Sigmoid colon (tissue), 7 donors: Measurements from ENCODE around the gene TP53INP2. TPM values are rescaled to one million over a fixed set of nuclear protein-coding genes. Genes with fewer than 3 reads are reported as not detected.
A peak's percentile ranks its signal among the peaks of the same experiment; 100 is the strongest.

Experiments used
- DNase-seq: peaks from one replicate; pipeline ENCODE4 v3.0.0-alpha.2; 2019
- H3K27ac ChIP-seq, 4 donors: fragments of 200-600 bp; sonication (generic); one replicate each; pipeline ENCODE4 v1.5.1; 2016 to 2019; ENCODE audit warnings: mild to moderate bottlenecking in 1 of 4
- H3K27me3 ChIP-seq, 3 donors: fragments of 200-600 bp; sonication (generic); one replicate each; pipeline ENCODE4 v1.5.1; 2019; ENCODE audit warnings: mild to moderate bottlenecking in 1 of 3
- H3K36me3 ChIP-seq, 4 donors: fragments of 200-600 bp; sonication (generic); one replicate each; pipeline ENCODE4 v1.5.1; 2016 to 2019
- H3K4me1 ChIP-seq, 4 donors: fragments of 200-600 bp; sonication (generic); one replicate each; pipeline ENCODE4 v1.5.1; 2017 to 2019
- H3K4me3 ChIP-seq, 4 donors: fragments of 200-600 bp; sonication (generic); one replicate each; pipeline ENCODE4 v1.5.1; 2017 to 2019; ENCODE audit warnings: mild to moderate bottlenecking in 2 of 4, moderate library complexity in 1 of 4
- H3K9me3 ChIP-seq, 4 donors: fragments of 200-600 bp in 3 of 4; sonication (generic) in 3 of 4; one replicate each; pipeline versions ENCODE4 v1.5.1 to v1.6.1; 2013 to 2019
- EP300 ChIP-seq, 4 donors: sonication (generic); formaldehyde crosslinking; IDR thresholded peaks; one replicate each; pipeline ENCODE4 v1.6.1; 2017; ENCODE audit warnings: antibody characterized with exemption in 4 of 4
- POLR2A ChIP-seq, 2 donors: fragments of 450-650 bp; IDR thresholded peaks; one replicate each; pipeline ENCODE4 v1.6.1; 2016; ENCODE audit warnings: antibody characterized with exemption in 2 of 2, mild to moderate bottlenecking in 2 of 2, moderate library complexity in 2 of 2
- POLR2AphosphoS5 ChIP-seq, 4 donors: sonication (generic); formaldehyde crosslinking; IDR thresholded peaks; one replicate each; pipeline ENCODE4 v1.6.1; 2017; ENCODE audit warnings: antibody characterized with exemption in 4 of 4
- WGBS, 2 donors: extraction: QIAGEN DNeasy Blood & Tissue Kit; methylation state at CpG; one replicate each; pipeline ENCODE4 v1.1.7; 2013; 5-methylcytosine and 5-hydroxymethylcytosine counted together
- intact Hi-C: fragments of 100-400 bp; cut with DNase I; formaldehyde crosslinking; loops from one replicate; pipeline ENCODE4 v1.15.1; 2023
- polyA plus RNA-seq, 3 donors: library from polyadenylated mRNA; stranded (reverse); fragments of 200-250 nt; gene quantifications; one replicate each; pipeline ENCODE4 v1.2.3, GENCODE V29; 2013
- total RNA-seq, 4 donors: library from RNA; depleted of rRNA; stranded (reverse); fragments of >200 nt; gene quantifications; one replicate each; pipeline ENCODE4 v1.1.0, GENCODE V29; 2016
- TF ChIP-seq, protein P1 (sequence below), 4 experiments: fragments of 450-650 bp in 3 of 4; fragments of 200-600 bp in 1 of 4; IDR thresholded peaks; one replicate each; pipeline ENCODE4 v1.5.1; 2016 to 2019; ENCODE audit warnings: antibody characterized with exemption in 4 of 4, mild to moderate bottlenecking in 3 of 4, moderate library complexity in 2 of 4
- donor health status: healthy with polysubstance abuse.
- donor health status: Bipolar disorder and iron deficiency.
- donor health status: healthy.

The TP53INP2 gene
- total and polyA plus RNA-seq, 7 donors: 11.5 to 252 (median 30.4) TPM

DNA sequence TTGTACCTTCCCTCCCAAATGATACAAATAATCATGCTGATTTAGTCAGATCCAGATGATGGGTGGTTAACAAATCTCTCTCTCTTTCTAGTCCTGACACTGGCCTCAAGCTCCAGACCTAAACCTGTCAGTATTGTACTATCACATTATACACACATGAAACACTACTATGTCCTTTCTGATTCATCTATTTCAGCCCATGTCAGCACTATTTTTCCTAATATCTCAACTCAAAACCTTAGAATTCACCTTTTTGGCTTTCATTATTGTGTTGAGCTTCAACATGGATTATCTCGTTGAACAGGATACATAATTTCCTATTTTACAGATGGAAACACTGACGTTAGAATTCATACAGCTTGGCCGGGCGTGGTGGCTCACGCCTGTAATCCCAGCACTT is 30.7 kb upstream of the TP53INP2 start:
- no peaks in the 10 kb centered on the region for H3K36me3 ChIP-seq
- TF ChIP-seq, protein P1, sequence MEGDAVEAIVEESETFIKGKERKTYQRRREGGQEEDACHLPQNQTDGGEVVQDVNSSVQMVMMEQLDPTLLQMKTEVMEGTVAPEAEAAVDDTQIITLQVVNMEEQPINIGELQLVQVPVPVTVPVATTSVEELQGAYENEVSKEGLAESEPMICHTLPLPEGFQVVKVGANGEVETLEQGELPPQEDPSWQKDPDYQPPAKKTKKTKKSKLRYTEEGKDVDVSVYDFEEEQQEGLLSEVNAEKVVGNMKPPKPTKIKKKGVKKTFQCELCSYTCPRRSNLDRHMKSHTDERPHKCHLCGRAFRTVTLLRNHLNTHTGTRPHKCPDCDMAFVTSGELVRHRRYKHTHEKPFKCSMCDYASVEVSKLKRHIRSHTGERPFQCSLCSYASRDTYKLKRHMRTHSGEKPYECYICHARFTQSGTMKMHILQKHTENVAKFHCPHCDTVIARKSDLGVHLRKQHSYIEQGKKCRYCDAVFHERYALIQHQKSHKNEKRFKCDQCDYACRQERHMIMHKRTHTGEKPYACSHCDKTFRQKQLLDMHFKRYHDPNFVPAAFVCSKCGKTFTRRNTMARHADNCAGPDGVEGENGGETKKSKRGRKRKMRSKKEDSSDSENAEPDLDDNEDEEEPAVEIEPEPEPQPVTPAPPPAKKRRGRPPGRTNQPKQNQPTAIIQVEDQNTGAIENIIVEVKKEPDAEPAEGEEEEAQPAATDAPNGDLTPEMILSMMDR (IDR thresholded peaks at IDR 0.05): no peak
- H3K4me1 ChIP-seq: peaks cover 0 to 17% (median 11%) of the 10 kb centered on the region in 4 donors
- intact Hi-C loops: no loop called here
- no peaks in the 10 kb centered on the region for H3K27me3 ChIP-seq
- WGBS, 2 donors: 81 to 93% methylated on average over 5 of the region's 5 CpGs
- DNase-seq: no peak
- no peak overlapping the region for H3K27ac ChIP-seq
- no peak overlapping the region for H3K4me3 ChIP-seq
- H3K9me3 ChIP-seq: no peaks in the 10 kb centered on the region

DNA sequence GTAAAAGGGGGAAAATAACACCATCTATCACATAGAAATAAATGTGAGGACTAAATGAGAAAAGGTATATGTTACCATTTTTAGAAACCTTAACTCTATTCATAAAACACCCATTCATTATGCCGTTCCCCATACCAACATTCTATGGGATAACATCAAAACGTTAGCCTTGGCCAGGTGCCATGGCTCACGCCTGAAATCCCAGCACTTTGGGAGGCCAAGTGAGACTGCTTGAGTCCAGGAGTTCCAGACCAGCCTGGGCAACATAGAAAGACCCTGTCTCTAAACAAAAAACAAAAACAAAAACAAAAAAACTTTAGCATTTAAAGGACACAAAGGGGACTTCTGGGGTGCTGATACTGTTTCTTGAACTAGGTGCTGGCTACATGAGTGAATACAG is 28.6 kb upstream of the TP53INP2 start:
- Histone ChIP-seq H3K4me3 (no peak overlapping the region), H3K4me1 (peaks cover 0 to 17% (median 11%) of the 10 kb centered on the region in 4 donors), H3K36me3 (no peaks in the 10 kb centered on the region), H3K27ac (no peak overlapping the region), H3K9me3 (no peaks in the 10 kb centered on the region), H3K27me3 (no peaks in the 10 kb centered on the region)
- WGBS, 2 donors: 9 to 34% methylated on average over 3 of the region's 3 CpGs
- TF ChIP-seq POLR2AphosphoS5 (IDR thresholded peaks at IDR 0.05): no peak
- no peak for TF ChIP-seq EP300 (IDR thresholded peaks at IDR 0.05)
- no peak for TF ChIP-seq POLR2A (IDR thresholded peaks at IDR 0.05)
- TF ChIP-seq, protein P1 (IDR thresholded peaks at IDR 0.05): no peak
- intact Hi-C loops: no loop called here
- no peak for DNase-seq

DNA sequence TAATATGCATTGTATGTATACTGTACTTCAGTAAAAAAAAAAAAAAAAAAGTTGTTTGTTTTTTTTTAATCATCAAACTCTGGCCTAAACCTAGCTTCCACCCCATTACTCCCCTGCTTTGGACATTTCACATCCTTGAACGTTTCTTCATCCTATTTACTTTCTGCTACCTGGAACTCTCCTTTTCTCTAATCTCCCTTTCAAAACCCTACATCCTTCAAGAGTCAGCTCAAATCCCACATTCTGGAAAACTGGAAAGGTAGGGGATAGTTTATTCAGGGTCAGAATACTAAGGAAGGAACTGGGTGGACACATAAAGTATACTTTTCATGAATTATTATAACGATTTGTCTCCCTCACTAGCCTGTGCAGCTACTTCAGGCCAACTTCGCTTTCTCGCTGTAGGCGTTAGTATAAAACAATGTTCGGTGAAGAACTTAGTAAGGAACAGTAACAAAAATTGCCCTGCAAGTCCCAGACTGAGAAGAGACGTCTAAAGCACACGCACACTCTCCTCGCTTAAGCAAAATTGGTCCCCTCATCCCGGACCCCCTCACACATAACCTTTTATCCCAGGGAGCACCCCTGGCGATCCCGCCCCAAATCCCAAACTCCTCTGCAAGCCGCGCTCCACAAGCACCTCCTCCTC is 28.0 kb upstream of the TP53INP2 start:
- TF ChIP-seq POLR2AphosphoS5 (IDR thresholded peaks at IDR 0.05): no peak
- TF ChIP-seq, protein P1 (IDR thresholded peaks at IDR 0.05): no peak
- Histone ChIP-seq H3K27ac (peak overlapping the region; percentile 74 to 81 (median 78)), H3K27me3 (no peaks in the 10 kb centered on the region), H3K9me3 (no peaks in the 10 kb centered on the region), H3K4me3 (peak overlapping the region; percentile 73 to 80 (median 78)), H3K36me3 (no peaks in the 10 kb centered on the region), H3K4me1 (peaks cover 0 to 17% (median 11%) of the 10 kb centered on the region in 4 donors)
- intact Hi-C loops: no loop called here
- DNase-seq: no peak
- 1% methylated on average over 14 of the region's 14 CpGs for WGBS, 2 donors

DNA sequence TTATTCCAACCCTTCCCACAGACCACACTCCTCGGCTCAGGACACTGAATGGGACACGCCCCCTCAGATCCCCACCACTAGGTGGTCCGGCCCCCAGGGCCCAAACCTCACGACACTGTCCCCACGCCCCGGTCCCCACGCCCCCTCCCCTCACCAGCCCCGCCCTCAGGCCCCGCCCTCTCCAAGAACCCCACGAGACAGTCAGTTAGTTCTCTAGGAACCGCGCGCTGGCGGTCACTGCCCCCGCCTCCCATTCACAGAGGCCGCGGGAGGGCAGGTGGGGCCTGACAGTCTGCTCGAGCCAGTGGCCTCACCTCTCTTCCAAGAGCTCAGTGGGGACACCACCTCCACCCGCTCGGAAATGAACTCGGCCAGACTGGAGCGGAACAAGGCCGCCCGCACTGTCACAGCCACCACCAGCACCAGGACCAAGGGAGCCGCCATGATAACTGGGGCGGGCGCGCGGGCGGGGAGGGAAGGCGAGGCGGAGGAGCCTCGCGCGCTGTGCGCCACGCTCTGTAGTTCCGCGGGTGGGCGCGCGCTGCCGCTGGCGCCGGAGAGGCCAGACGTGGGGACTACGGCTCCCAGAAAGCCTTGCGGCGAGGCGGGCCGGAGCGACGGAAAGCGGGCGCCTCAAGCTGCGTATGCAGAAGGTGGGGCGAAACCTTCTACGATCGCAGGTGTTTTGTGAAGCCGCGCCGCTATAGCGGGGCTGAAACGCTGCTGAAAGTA is 27.3 kb upstream of the TP53INP2 start, which contains the start of gene PIGU:
TSS of gene PIGU (minus strand) at position 451 of the 732 bp plus-strand sequence. CDS start at position 444, 7 bp downstream.
- DNase-seq: peak; percentile 96
- H3K9me3 ChIP-seq: no peaks in the 10 kb centered on the region
- H3K4me1 ChIP-seq: peaks cover 0 to 17% (median 11%) of the 10 kb centered on the region in 4 donors
- H3K36me3 ChIP-seq: no peaks in the 10 kb centered on the region
- intact Hi-C loops: loop anchor here (1.0 kb wide), 1 partner anchor 26 kb away; no protein-coding TSS in a partner anchor
- no peaks in the 10 kb centered on the region for H3K27me3 ChIP-seq
- WGBS, 2 donors: 0 to 1% methylated on average over 64 of the region's 64 CpGs
- peak within 1 kb of the TSS; percentile 73 to 80 (median 78) for H3K4me3 ChIP-seq
- TF ChIP-seq, protein P1 (IDR thresholded peaks at IDR 0.05): peak in 1 of 4 experiments; percentile 4
- peak in 1 of 4 donors; percentile 8 for TF ChIP-seq EP300 (IDR thresholded peaks at IDR 0.05)
- peak; percentile 75 to 85 (median 80) for TF ChIP-seq POLR2AphosphoS5 (IDR thresholded peaks at IDR 0.05)
- peak; percentile 36 to 39 for TF ChIP-seq POLR2A (IDR thresholded peaks at IDR 0.05)
- H3K27ac ChIP-seq: peak within 1 kb of the TSS; percentile 74 to 81 (median 78)
